ENCODE results near the gene VPS54. TPM values are rescaled to one million over a fixed set of nuclear protein-coding genes. Genes with fewer than 3 reads are reported as not detected.
"Not testable (repeated sequence)": the region's sequence is repeated elsewhere in the genome, so short reads cannot be mapped to it uniquely, and the experiment has no call there.

VPS54 gene
- total RNA-seq, 1 experiment from 2014 or later: 10.6 TPM

DNA sequence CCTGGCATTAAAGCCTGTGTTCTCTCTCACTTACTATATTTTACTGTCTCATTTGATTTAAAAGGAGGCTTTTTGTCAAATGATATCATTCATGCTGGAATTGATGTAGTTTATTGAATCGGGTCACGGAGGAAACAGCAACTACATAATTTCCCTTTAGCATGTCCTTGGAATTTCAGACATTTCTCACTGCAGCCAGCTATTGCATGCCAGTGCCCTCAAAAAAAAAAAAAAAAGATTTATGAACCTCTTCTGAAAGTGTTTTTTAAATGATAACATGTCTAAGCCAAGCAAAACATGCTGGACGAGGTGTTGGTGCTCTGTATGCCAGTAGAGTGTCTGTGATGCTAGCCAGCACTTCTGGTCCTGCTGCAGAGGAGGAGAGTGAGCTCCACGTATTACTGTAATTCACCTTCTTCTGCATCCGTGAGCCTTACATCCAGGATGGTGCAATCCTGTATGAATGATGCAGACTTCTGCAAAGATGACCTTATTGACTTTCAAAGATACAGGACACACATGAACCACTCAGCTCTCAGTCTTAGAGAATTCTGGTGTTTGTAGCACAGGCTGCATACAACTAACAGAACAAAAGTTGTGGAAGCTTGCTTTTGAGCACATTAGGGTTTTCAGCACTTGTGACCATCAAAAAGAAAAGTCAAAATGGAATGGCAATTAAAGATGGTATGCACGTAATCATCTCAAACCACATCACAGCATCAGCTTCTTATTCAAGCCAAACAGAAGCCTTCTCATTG is 146.5 kb downstream of the VPS54 start:
- DNase-seq (ENCODE audit: low spot score): no peak

DNA sequence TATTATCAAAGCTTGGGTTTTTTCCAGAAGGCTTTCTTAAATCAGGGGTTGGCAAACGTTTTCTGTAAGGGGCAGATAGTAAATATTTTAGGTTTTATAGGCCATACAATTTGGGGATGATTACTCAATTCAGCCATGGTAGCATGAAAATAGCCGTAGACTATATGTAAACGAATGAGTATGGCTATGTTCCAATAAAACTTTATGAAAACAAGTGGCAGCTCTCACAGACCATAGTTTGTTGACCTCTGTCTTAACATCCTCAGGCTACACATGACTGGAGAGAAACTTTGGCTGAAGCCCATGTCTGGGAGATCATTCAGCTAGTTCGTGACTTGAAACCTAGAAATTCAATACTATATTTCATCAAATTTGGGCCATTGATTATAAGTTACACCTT is 147.4 kb downstream of the VPS54 start:
- DNase-seq (ENCODE audit: low spot score): no peak

- no peak for DNase-seq (ENCODE audit: low spot score)
These were observed 148.5 kb downstream of the VPS54 start for GRCh38 chr2:63870679-63871078.

DNA sequence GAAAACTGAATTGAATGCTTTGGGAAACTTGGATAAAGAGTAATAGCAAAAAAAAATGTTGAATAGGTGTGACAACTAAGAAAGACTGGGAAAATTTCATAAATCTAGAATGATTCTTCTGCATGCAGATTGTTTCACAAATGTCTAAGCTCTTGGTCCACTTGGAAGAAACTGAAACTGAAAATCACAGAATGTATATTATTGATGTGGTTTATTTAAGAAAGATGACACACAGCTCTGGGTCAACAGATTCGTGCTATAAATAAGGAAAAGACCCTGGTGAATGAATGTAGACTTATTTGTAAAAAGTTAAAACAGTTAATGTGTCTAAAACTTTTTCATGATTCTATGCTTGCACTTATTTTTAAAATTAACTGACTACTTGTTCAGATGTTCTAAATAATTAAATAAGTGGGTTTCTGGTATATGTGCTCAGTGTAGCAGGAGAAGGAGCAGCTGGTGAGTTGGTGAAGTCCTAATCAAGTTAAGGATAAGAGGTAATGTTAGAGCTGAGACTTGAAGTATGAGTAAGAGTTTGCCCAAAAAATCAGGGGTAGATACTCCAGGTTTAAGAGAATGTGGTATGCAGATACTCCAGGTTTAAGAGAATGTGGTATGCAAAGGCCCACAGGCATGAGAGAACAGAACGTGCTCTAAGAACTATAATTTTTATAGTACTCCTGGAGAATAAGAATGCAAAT is 153.1 kb downstream of the VPS54 start:
- DNase-seq (ENCODE audit: low spot score): no peak

GRCh38 chr2:63865159-63865799 is 153.9 kb downstream of the VPS54 start:
- no peak for DNase-seq (ENCODE audit: low spot score)

DNA sequence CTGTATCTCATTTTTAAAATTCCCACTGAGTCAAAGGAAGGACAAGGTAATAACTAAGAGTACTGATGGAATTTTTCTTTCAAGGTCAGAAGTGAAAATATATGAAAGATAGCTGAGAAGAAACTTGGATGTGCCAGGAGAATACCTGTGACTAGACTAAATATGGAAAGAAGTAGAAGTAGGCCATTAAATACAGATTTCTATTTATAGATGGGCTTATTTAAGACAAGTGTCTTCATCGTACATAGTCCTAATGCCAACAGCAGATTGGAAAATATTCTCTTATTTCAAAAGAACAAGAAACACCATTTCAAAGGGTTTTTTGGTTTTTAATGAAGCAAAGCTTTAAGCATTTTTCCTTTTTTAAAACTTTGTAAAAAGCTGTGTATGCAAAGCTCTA is 155.5 kb downstream of the VPS54 start:
- no peak for DNase-seq (ENCODE audit: low spot score)

- DNase-seq (ENCODE audit: low spot score): peak; percentile 22
These were observed 156.4 kb downstream of the VPS54 start for GRCh38 chr2:63862806-63863205.

- peak; percentile 63 for DNase-seq (ENCODE audit: low spot score)
These were observed 157.9 kb downstream of the VPS54 start for GRCh38 chr2:63861220-63861822.

DNA sequence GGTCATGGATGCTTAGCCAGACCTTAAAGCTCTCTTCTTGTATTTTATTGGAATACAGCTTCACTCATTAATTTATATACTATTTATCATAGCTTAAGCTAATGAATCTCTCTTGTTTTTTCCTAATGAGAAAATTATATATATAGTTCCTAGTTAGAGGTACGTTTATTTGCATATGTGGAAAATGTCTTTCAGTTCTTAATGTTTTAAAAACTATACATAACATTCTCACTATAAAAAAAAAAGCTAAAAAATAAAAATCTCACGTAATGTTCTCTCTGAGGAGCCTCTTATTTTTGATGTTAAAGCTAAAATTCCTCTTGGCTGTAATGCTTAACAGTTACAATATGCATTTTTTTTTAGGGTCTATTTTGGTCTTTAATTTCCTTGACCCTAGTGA is 160.9 kb downstream of the VPS54 start:
- no peak for DNase-seq (ENCODE audit: low spot score)

GRCh38 chr2:63856303-63856603 is 163.0 kb downstream of the VPS54 start:
- DNase-seq (ENCODE audit: low spot score): no peak

- no peak for DNase-seq (ENCODE audit: low spot score)
These were observed 163.6 kb downstream of the VPS54 start for GRCh38 chr2:63855418-63856302.

- peak; percentile 13 for DNase-seq (ENCODE audit: low spot score)
These were observed 165.5 kb downstream of the VPS54 start for GRCh38 chr2:63853527-63854310.

DNA sequence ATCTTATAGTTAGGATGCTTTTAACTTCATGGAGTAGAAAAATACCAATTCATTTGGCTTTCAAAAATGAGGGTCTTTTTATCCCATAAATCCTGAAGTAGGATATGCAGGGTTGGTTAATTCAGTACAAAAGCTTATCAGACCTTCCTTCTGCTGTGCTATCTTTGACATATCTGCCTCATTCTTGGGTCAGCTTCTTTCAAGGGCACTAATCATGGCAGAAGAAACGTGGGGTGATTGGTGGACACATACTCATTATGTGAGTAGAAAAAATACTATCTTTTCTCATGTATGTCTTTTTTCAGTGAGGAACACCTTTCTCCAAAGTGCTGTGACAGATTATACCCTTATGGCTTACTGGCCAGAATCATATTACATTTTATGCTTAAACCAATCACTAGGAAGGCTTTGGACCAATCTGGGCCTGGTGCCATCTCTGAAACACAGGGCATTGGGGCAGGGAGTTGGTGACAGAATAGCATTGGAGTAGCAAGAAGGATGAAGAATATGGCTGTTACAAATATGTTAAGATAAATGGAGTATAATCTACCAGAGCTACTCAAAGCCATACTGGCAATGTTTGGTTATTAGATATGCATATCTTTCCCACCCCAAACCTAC is 167.4 kb downstream of the VPS54 start:
- no peak for DNase-seq (ENCODE audit: low spot score)

DNA sequence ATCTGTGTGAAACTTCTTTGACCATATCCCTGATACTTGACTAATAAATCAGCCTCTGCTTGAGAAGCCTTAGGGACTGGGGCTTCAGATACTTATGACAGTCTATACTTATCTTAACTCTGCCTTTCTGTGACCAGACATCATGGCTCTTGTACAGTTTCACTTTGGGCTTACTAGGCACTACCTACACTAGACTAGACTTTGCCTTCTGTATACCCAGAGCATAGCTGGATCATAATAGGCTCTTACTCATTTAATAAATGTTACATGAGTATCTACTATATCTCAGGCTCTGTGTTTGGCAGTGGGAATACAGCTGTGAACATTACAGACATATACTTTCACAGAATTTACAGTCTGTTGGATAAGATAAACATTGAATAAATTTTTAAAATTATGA is 168.6 kb downstream of the VPS54 start:
- DNase-seq (ENCODE audit: low spot score): no peak

DNA sequence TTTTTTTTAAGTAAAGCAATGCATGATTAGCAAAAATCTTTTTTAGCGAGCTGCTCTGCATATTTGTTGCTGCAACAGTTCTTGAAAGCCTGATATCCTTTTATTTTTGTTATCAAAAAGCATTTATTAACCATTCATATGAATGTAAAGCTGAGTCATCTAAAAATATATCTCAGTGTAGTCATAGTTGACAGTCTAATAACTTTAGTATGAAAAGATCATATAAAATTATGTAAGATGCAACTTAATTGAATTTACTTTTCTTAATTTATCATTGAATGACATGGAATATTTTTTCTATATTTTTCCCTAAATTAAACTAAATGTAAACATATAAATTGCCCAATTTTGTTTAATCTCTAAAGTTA is 169.0 kb downstream of the VPS54 start:
- DNase-seq (ENCODE audit: low spot score): no peak

GRCh38 chr2:63849381-63850203 is 169.6 kb downstream of the VPS54 start:
- DNase-seq (ENCODE audit: low spot score): no peak

- DNase-seq (ENCODE audit: low spot score): not testable (repeated sequence)
These were observed 171.7 kb downstream of the VPS54 start for GRCh38 chr2:63847571-63847970.

- no peak for DNase-seq (ENCODE audit: low spot score)
These were observed 172.7 kb downstream of the VPS54 start for GRCh38 chr2:63846487-63846886.

- no peak for DNase-seq (ENCODE audit: low spot score)
These were observed 173.4 kb downstream of the VPS54 start for GRCh38 chr2:63845866-63846265.

Data from HT-29 (cell line).